Neutrophil (primary cell): Measurements from ENCODE around the gene BRD7.

Source experiments
- H3K27ac ChIP-seq: fragments of 200-600 bp; sonication (generic); 2 replicates; pipeline ENCODE4 v1.5.1; 2016; ENCODE audit warnings: mild to moderate bottlenecking, moderate library complexity
- H3K27me3 ChIP-seq: fragments of 200-600 bp; sonication (generic); 2 replicates; pipeline ENCODE4 v1.6.0; 2016; ENCODE audit warnings: mild to moderate bottlenecking
- H3K36me3 ChIP-seq: fragments of 200-600 bp; sonication (generic); 2 replicates; pipeline ENCODE4 v1.5.1; 2017
- H3K4me1 ChIP-seq, 2 experiments: fragments of 200-600 bp in 1 of 2; sonication (generic) in 1 of 2; 1 replicate in 1 of 2; 2 replicates in 1 of 2; pipeline versions ENCODE4 v1.5.1 to v1.6.1; 2013 to 2016; ENCODE audit warnings: low read depth in 1 of 2, low read length in 1 of 2, mild to moderate bottlenecking in 1 of 2, moderate library complexity in 1 of 2; ENCODE audit not compliant: control insufficient read depth in 1 of 2, insufficient read depth in 1 of 2
- H3K4me3 ChIP-seq, 2 experiments: fragments of 200-600 bp in 1 of 2; sonication (generic) in 1 of 2; 1 replicate in 1 of 2; 2 replicates in 1 of 2; pipeline ENCODE4 v1.5.1; 2013 to 2016; ENCODE audit warnings: low read depth in 1 of 2, low read length in 1 of 2, mild to moderate bottlenecking in 1 of 2, moderate library complexity in 1 of 2
- H3K9me3 ChIP-seq: fragments of 200-600 bp; sonication (generic); 2 replicates; pipeline ENCODE4 v1.5.1; 2016
- CTCF ChIP-seq: fragments of 200-600 bp; sonication (generic); IDR thresholded peaks from 2 replicates; pipeline ENCODE4 v1.5.1; 2016; ENCODE audit warnings: antibody characterized with exemption

Gene BRD7

GRCh38 chr16:50388496-50388895, 19.7 kb upstream of the BRD7 start:
- Histone ChIP-seq H3K36me3 (no peaks in the 10 kb centered on the region), H3K27me3 (peaks cover 7% of the 10 kb centered on the region), H3K4me3 (no peak overlapping the region), H3K27ac (no peak overlapping the region), H3K4me1 (no peaks in the 10 kb centered on the region), H3K9me3 (no peaks in the 10 kb centered on the region)
- no peak for TF ChIP-seq CTCF

- no peaks in the 10 kb centered on the region for H3K9me3 ChIP-seq
- H3K4me1 ChIP-seq = no peaks in the 10 kb centered on the region
- no peak overlapping the region for H3K4me3 ChIP-seq
- H3K27me3 ChIP-seq = peaks cover 9% of the 10 kb centered on the region
- TF ChIP-seq CTCF = no peak
- no peak overlapping the region for H3K27ac ChIP-seq
- H3K36me3 ChIP-seq = no peaks in the 10 kb centered on the region
Observed at GRCh38 chr16:50386774-50387173, 18.0 kb upstream of the BRD7 start.

GRCh38 chr16:50386139-50386538, 17.4 kb upstream of the BRD7 start:
- Histone ChIP-seq H3K36me3 (no peaks in the 10 kb centered on the region), H3K27ac (no peak overlapping the region), H3K4me3 (no peak overlapping the region), H3K4me1 (no peaks in the 10 kb centered on the region), H3K9me3 (no peaks in the 10 kb centered on the region), H3K27me3 (peaks cover 9% of the 10 kb centered on the region)
- no peak for TF ChIP-seq CTCF

GRCh38 chr16:50384500-50385135, 15.8 kb upstream of the BRD7 start:
- TF ChIP-seq CTCF = no peak
- Histone ChIP-seq H3K9me3 (no peaks in the 10 kb centered on the region), H3K27me3 (peaks cover 9% of the 10 kb centered on the region), H3K4me3 (no peak overlapping the region), H3K27ac (no peak overlapping the region), H3K4me1 (no peaks in the 10 kb centered on the region), H3K36me3 (no peaks in the 10 kb centered on the region)

GRCh38 chr16:50381679-50382440, 13.1 kb upstream of the BRD7 start:
- H3K27ac ChIP-seq = no peak overlapping the region
- peaks cover 9% of the 10 kb centered on the region for H3K27me3 ChIP-seq
- no peaks in the 10 kb centered on the region for H3K36me3 ChIP-seq
- no peak overlapping the region for H3K4me3 ChIP-seq
- no peaks in the 10 kb centered on the region for H3K9me3 ChIP-seq
- TF ChIP-seq CTCF = no peak
- H3K4me1 ChIP-seq = no peaks in the 10 kb centered on the region
